ENCODE data around the gene OR2D2. TPM values are rescaled to one million over a fixed set of nuclear protein-coding genes. Genes with fewer than 3 reads are reported as not detected.

OR2D2 gene, protein sequence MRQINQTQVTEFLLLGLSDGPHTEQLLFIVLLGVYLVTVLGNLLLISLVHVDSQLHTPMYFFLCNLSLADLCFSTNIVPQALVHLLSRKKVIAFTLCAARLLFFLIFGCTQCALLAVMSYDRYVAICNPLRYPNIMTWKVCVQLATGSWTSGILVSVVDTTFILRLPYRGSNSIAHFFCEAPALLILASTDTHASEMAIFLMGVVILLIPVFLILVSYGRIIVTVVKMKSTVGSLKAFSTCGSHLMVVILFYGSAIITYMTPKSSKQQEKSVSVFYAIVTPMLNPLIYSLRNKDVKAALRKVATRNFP
- polyA plus RNA-seq (2012; ENCODE audit: insufficient read depth, insufficient read length, low read depth), result not detected

DNA sequence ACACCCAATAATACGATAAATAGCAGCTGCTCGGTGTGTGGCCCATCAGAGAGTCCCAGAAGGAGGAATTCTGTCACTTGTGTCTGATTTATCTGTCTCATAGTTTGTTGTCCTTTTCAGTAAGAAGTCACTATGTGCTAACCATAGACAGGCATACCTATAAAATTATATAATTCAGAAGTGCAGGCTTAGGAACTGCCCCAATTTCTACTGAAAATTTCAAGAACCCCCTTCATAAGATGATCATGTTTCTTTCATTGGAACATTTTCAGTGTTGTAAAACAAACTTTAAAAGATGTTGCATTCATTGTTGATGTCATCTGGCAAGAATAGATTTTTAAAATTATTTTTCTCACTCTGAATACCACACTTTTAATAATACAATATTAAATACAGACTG is at the start of gene OR2D2:
Gene OR2D2, minus strand, starts transcription at position 101 of the 400 bp plus-strand sequence. Its CDS starts 0 bp downstream, at position 101.
- Histone ChIP-seq H3K4me1 (no peaks in the 10 kb centered on the region), H3K36me3 (no peaks in the 10 kb centered on the region), H3K4me3 (ENCODE audit: low read depth, low read length) (no peak within 1 kb of the TSS), H3K9me3 (no peaks in the 10 kb centered on the region), H3K27me3 (no peaks in the 10 kb centered on the region)
- TF ChIP-seq, protein P1, sequence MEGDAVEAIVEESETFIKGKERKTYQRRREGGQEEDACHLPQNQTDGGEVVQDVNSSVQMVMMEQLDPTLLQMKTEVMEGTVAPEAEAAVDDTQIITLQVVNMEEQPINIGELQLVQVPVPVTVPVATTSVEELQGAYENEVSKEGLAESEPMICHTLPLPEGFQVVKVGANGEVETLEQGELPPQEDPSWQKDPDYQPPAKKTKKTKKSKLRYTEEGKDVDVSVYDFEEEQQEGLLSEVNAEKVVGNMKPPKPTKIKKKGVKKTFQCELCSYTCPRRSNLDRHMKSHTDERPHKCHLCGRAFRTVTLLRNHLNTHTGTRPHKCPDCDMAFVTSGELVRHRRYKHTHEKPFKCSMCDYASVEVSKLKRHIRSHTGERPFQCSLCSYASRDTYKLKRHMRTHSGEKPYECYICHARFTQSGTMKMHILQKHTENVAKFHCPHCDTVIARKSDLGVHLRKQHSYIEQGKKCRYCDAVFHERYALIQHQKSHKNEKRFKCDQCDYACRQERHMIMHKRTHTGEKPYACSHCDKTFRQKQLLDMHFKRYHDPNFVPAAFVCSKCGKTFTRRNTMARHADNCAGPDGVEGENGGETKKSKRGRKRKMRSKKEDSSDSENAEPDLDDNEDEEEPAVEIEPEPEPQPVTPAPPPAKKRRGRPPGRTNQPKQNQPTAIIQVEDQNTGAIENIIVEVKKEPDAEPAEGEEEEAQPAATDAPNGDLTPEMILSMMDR (IDR thresholded peaks at IDR 0.05; ENCODE audit: low read depth, low read length), result no peak
- no peak for DNase-seq

DNA sequence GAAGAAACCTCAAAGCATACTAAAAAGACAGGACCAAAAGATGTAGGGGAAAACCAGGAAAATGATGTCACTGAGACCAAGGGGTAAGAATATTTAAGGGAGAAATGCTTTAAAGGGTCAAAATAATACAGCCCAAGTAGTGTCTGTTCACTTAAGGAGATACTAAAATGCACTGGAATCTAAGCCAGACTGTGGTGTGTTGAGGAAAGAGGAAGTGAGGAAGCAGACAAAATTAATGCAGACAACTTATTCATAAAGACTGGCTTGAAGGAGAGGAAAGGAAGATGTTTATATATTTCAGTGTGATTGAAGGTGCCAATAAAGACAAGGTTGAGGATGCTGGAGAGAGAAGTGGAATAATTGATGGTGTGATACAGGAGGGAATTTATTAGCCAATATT is 49.7 kb upstream of the OR2D2 start:
- no peak for DNase-seq
- Histone ChIP-seq H3K4me1 (no peaks in the 10 kb centered on the region), H3K9me3 (no peaks in the 10 kb centered on the region), H3K4me3 (ENCODE audit: low read depth, low read length) (no peak overlapping the region), H3K27me3 (no peaks in the 10 kb centered on the region), H3K36me3 (no peaks in the 10 kb centered on the region)
- TF ChIP-seq, protein P1 (IDR thresholded peaks at IDR 0.05; ENCODE audit: low read depth, low read length), result no peak

DNA sequence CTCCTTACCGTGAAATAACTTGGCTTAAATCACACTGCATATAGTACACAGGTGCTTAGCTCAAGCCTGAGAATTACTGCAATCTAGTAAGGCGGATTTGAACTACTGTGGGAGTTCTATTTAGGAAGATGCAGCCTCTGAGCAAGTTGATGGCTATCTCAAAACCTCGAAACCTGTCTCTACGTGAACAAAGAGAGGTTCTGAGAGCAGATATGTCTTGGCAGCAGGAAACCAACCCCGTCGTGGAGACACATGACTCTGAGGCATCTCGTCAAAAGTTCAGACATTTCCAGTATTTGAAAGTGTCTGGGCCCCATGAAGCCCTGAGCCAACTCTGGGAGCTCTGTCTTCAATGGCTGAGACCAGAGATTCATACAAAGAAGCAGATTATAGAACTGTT is 39.8 kb upstream of the OR2D2 start:
- Histone ChIP-seq H3K36me3 (no peaks in the 10 kb centered on the region), H3K27me3 (peaks cover 5% of the 10 kb centered on the region), H3K4me3 (ENCODE audit: low read depth, low read length) (no peak overlapping the region), H3K9me3 (no peaks in the 10 kb centered on the region), H3K4me1 (no peaks in the 10 kb centered on the region)
- no peak for DNase-seq
- TF ChIP-seq, protein P1 (IDR thresholded peaks at IDR 0.05; ENCODE audit: low read depth, low read length), result no peak

DNA sequence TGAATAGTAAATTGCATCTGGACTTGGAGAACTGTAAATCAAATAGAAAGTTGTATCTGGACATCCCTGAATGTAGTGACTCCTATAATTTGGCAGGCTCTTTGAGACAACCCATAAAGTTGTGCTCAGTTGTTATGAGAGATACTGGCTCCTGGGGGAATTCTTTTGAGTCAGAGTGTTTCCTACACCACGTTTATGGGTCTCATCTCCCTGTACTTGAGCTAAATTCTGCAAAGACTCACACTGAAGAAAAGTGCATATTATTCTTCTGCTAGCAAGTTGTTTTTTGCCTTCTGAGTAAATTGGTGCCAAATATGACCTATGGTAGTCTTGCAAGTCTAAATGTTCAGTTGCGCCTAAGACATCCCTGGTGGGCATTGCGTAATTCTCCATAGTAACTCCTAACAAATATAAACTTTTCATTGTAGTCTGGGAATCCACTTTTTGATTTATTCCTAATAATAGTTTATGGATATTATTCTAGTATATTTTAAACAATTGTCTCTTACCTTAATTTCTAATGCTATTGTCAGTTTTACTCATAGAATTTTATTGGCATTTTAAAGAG is 38.9 kb upstream of the OR2D2 start:
- DNase-seq, result no peak
- Histone ChIP-seq H3K9me3 (no peaks in the 10 kb centered on the region), H3K4me3 (ENCODE audit: low read depth, low read length) (no peak overlapping the region)

DNA sequence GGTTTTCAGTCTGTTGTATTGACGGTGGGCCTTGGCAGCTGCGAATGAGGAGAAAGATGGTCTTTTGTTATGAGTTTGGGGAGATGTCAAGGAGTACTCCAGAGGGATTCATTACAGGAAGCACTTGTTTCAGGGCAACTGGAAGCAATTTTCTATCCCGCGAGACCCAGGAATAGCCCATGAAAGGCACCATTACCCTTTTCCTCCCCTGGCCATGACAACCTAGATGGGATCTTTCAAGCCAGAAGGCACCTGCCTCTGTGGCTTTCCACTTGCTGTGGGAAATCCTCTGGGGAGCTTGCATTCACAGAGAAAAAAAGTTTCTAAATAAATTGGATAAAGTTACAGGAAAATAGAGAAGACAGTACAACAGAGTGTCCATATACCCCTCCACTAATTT is 36.6 kb upstream of the OR2D2 start:
- H3K4me3 ChIP-seq (ENCODE audit: low read depth, low read length), result no peak overlapping the region

More for the DNA sequence above, 38.9 kb upstream of the OR2D2 start:
- Histone ChIP-seq H3K27me3 (peaks cover 14% of the 10 kb centered on the region), H3K36me3 (no peaks in the 10 kb centered on the region), H3K4me1 (no peaks in the 10 kb centered on the region)
- TF ChIP-seq, protein P1 (IDR thresholded peaks at IDR 0.05; ENCODE audit: low read depth, low read length), result no peak

More for the DNA sequence above, 36.6 kb upstream of the OR2D2 start:
- Histone ChIP-seq H3K4me1 (no peaks in the 10 kb centered on the region), H3K36me3 (no peaks in the 10 kb centered on the region), H3K9me3 (no peaks in the 10 kb centered on the region), H3K27me3 (peaks cover 18% of the 10 kb centered on the region)
- no peak for DNase-seq
- TF ChIP-seq, protein P1 (IDR thresholded peaks at IDR 0.05; ENCODE audit: low read depth, low read length), result no peak

Measured in BE2C (cell line).